Esophagus muscularis mucosa (tissue), 4 donors: ENCODE data around the gene EML2.

Source experiments
- CTCF ChIP-seq, 3 experiments: fragments of 200-600 bp in 2 of 3; fragments of 450-650 bp in 1 of 3; sonication (generic) in 2 of 3; IDR thresholded peaks; one replicate each; pipeline ENCODE4 v1.5.1; 2017 to 2019; ENCODE audit warnings: antibody characterized with exemption in 3 of 3, mild to moderate bottlenecking in 2 of 3, moderate library complexity in 1 of 3
- EP300 ChIP-seq: sonication (generic); formaldehyde crosslinking; IDR thresholded peaks from one replicate; pipeline ENCODE4 v1.6.1; 2017; ENCODE audit warnings: antibody characterized with exemption
- POLR2A ChIP-seq: fragments of 450-650 bp; IDR thresholded peaks from one replicate; pipeline ENCODE4 v1.6.1; 2017; ENCODE audit warnings: antibody characterized with exemption, moderate library complexity, mild to moderate bottlenecking, low read depth
- POLR2AphosphoS5 ChIP-seq, 2 donors: sonication (generic); formaldehyde crosslinking; IDR thresholded peaks; one replicate each; pipeline ENCODE4 v1.6.1; 2017; ENCODE audit warnings: antibody characterized with exemption in 2 of 2

- no peak for TF ChIP-seq CTCF (IDR thresholded peaks at IDR 0.05)
- TF ChIP-seq POLR2A, result no peak
- TF ChIP-seq POLR2AphosphoS5 (IDR thresholded peaks at IDR 0.05), result no peak
- no peak for TF ChIP-seq EP300
Measured at GRCh38 chr19:45601115-45601514, 38.1 kb downstream of the EML2 start.
